GM12801 (cell line): Measurements from ENCODE around the gene C6orf132.

Source experiments
- CTCF ChIP-seq: IDR thresholded peaks from one replicate; pipeline ENCODE4 v1.5.1; 2011; ENCODE audit warnings: control low read depth; ENCODE audit not compliant: insufficient read length; ENCODE audit errors: extremely low read depth

The C6orf132 gene

GRCh38 chr6:42158011-42158410, 15.6 kb upstream of the C6orf132 start:
- TF ChIP-seq CTCF, result no peak

GRCh38 chr6:42156638-42157037, 14.2 kb upstream of the C6orf132 start:
- no peak for TF ChIP-seq CTCF

DNA sequence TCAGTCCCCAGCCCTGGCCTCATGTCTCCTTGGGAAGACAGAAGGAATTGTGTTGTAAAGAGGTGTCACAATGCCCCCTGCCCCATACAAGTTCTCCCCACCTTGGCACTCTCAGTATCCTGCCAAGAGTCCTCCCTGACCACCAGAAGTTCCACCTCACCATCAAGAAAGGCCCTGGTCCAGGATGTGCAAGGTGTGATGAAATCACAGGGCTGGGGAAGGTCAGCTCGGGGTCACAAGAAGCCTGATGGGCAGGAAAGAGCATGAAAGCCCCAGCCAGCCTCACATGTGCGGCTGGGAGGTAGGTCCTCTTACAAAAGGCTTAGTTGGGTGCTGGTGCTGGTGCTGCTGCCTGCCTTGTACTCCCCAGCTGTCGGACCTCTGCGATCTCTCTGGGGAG, 12.9 kb upstream of the C6orf132 start:
- TF ChIP-seq CTCF, result no peak

DNA sequence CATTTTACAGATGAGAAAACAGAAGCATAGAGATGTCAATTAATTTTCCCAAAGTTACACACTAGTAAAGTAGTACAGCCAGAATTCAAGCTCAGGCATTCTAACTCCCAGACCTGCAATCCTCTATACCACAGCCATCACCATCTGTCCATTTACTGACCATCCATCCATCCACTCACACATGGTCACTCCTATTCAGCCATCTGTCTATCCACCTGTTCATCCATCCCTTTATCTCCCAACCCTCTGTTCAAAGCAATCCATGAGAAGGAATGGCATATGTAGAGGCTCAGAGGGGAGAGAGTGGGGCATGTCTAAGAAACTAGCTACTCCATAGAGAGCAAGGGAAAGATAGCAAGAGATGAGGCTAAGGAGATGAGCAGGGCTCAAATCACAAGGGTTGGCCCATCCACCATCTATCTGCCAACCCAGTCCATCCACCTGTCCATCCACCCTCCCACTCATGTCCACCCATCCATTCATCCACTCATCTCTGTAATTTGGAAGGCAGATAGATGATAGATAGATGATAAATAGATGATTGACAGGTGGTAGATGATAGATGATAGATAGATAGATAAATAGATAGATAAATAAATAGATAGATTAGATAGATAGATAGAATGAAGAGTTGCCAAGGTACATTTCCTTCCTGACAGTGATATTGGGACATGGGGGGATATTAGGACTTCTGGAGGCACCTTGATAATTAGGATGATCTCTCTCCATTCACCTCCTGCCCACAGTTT, 12.2 kb upstream of the C6orf132 start:
- no peak for TF ChIP-seq CTCF

DNA sequence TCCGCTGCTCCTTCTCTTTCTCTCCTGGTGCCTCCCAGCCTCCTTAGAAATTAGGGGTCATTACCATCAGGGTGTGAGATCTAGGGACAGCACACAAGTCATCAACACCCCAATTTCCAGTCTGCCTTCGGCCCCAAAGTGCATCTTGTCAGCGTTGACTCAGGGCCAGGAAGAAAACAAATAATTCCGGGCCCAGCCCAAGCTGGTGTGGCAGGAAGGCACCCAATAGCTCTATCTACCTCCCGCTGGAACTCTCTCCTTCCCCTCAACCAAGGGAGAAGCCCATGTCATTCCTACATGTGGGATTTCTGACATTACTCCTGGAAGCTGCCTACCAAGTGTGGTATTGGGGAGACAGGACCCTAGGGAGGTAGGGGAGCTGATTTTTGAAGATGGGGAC, 11.5 kb upstream of the C6orf132 start:
- no peak for TF ChIP-seq CTCF

GRCh38 chr6:42152024-42152423, 9.6 kb upstream of the C6orf132 start:
- no peak for TF ChIP-seq CTCF

DNA sequence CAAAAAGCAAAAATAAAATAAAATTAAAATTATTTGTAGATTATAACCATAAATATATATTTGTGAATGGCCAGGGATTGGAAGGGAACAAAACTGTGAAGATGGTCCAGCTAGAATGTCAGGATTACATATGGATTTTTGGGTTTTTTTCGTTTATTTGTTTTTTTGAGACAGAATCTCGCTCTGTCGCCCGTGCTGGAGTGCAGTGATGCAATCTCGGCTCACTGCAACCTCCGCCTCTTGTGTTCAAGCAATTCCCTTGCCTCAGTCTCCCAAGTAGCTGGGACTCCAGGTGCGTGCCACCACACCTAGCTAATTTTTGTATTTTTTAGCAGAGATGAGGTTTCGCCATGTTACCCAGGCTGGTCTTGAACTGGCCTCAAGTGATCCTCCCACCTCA, 7.8 kb upstream of the C6orf132 start:
- TF ChIP-seq CTCF, result no peak
